HG03095 (cell line): ENCODE data around the gene UGT1A7.

Source experiments
- ATAC-seq: cut with Tn5 transposase; IDR thresholded peaks from one replicate; pipeline ENCODE4 v1.9.1; 2021; ENCODE audit warnings: moderate library complexity; ENCODE audit not compliant: unreplicated experiment

The UGT1A7 gene

GRCh38 chr2:233816334-233816733, 134.6 kb downstream of the UGT1A7 start:
- ATAC-seq = no peak

GRCh38 chr2:233816771-233817170, 135.1 kb downstream of the UGT1A7 start:
- no peak for ATAC-seq

DNA sequence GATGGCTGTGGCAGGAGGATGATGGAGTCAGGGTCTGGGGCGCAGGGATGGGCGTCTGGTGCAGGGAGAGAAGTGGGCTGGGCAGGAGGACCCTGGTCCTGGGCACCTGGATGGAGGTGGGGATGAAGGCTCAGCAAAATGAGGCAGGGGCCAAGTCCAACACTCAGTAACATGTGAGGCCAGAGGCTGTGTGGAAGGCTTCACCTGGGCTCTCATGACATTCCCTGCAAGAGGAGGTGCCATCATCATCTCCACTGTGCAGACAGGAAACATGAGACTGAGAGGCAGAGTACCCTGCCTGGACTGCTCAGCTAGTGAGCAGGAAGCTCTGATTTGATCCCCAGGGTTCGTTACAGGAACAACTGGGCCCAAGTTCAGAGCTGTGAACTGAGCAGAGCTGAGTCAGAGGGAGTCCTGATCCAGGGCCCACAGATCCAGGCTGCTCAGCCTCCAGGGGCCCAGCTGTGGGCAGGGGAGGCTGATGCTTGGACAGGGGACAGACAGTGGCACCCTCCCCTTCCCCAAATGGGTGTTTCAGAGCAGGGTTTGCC, 135.7 kb downstream of the UGT1A7 start:
- no peak for ATAC-seq

GRCh38 chr2:233817995-233818638, 136.4 kb downstream of the UGT1A7 start:
- no peak for ATAC-seq

GRCh38 chr2:233818639-233819621, 137.2 kb downstream of the UGT1A7 start:
- ATAC-seq = no peak

DNA sequence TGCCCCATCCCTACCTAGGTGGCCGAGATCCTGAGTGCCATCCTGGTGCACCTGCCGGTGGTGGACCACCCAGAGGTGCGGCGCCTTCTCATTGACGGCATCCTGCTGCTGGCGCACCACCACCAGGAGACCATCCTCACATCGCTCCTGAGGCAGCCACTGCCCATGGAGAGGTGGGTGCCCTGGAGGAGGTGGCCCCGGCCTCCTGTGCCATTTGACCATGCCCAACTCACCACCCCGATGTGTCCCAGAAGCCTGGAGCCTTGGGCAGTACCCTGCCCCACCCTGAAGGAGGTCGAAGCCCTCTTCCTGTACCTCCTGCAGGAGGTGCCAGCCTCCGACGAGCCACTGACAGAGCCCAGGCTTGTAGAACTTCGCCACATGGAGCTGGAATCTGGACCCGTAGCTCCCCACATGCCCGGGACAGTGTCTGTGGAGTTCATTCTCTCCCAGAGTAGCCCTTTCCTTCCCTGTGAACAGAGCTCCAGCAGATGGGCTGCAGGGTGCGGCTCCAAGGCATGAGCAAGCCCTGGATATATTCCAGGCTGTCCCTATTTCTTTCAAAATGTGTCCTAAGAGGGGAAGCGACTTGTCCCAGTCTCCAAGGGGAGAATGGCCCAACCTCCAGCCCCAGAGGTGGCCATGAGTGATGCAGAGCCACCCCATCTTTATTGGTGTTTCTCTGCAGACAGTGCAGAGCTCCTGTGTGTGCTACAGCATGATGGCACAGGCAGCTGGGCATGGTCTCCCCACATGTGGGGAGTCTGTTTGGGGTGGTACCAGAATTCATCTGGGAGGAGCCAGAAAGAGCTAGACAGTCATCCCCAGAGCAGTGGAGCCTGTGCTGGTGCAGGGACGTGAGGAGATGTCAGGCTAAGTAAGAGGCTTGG, 138.4 kb downstream of the UGT1A7 start:
- no peak for ATAC-seq

GRCh38 chr2:233820774-233821105, 139.0 kb downstream of the UGT1A7 start:
- no peak for ATAC-seq

GRCh38 chr2:233821196-233821595, 139.5 kb downstream of the UGT1A7 start:
- ATAC-seq = no peak

DNA sequence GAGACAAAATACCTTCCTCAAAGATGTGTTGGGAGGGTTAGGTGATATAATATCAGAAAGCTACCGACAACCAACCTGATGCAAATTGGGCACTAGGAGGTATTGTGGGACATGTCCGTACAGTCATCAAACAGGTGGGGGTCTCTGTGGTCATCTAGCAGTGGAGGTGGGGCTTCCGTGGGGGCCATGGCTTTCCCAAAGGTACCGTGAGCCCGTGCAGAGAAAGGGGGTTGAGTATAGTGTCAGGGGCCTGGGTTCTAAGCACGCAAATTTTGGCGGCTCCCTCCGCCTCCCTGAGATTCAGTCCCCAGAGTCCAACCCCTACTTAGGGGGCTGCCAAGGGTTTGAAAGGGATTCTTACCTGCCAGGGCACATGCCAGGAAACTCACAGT, 140.0 kb downstream of the UGT1A7 start:
- no peak for ATAC-seq

DNA sequence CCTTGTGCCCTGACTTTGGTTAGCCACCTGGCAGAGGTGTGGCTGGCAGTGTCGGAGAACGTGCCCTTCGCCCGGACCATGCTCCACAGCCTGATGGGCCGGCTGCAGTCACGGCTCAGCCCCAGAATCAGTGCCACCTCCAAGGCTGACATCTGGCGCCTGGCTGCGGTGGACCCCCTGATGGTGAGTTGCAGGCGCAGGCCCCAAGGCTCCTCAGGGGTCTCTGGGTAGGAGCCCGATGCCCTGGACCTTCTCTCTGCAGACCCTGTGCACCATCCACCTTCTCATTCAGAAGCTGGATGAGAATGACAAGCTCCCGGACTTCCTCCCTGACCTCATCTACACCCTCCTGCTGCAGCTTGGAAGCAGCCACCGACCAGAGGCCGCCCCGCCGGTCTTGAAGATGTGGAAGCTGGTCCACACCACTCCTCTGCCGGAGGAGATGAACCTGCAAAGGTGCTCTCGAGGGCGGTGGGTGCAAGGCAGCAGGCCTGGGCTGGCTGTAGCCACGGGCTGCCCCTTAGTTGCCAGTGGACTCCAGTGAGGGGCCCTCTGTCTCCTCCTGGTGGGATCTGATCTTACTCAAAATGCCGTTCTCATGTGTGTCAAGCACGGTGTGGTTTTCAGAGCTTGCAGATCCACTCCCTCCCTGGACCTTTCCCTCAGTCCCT, 140.5 kb downstream of the UGT1A7 start:
- ATAC-seq = no peak
